Superior temporal gyrus (tissue), 1 donor: ENCODE measurements around the gene WDR26.
"Not testable (repeated sequence)": the region's sequence is repeated elsewhere in the genome, so short reads cannot be mapped to it uniquely, and the experiment has no call there.

Source experiments
- DNase-seq: peaks from one replicate; pipeline ENCODE4 v3.0.0-alpha.2; 2016; ENCODE audit errors: extremely low spot score

Gene WDR26

GRCh38 chr1:224434691-224435317 lies at the start of gene WDR26:
Gene WDR26 (minus strand): TSS chr1:224434797.
- peak; percentile 91 for DNase-seq

- DNase-seq = not testable (repeated sequence)
Observed at GRCh38 chr1:224483206-224483605, 48.6 kb upstream of the WDR26 start.

- no peak for DNase-seq
Observed at GRCh38 chr1:224482619-224483018, 48.0 kb upstream of the WDR26 start.

- DNase-seq = no peak
Observed at GRCh38 chr1:224481601-224482000, 47.0 kb upstream of the WDR26 start.

- not testable (repeated sequence) for DNase-seq
Observed at GRCh38 chr1:224480888-224481459, 46.4 kb upstream of the WDR26 start.

GRCh38 chr1:224480200-224480599 lies 45.6 kb upstream of the WDR26 start:
- DNase-seq = not testable (repeated sequence)

GRCh38 chr1:224472806-224473205 lies 38.2 kb upstream of the WDR26 start:
- DNase-seq = no peak

- no peak for DNase-seq
Observed at GRCh38 chr1:224466154-224466553, 31.6 kb upstream of the WDR26 start.

- DNase-seq = no peak
Observed at GRCh38 chr1:224459966-224460365, 25.4 kb upstream of the WDR26 start.

- peak; percentile 66 for DNase-seq
Observed at GRCh38 chr1:224458996-224459395, 24.4 kb upstream of the WDR26 start.

GRCh38 chr1:224458296-224458695 lies 23.7 kb upstream of the WDR26 start:
- DNase-seq = no peak

GRCh38 chr1:224457782-224458144 lies 23.2 kb upstream of the WDR26 start:
- DNase-seq = no peak

GRCh38 chr1:224456637-224456953 lies 22.0 kb upstream of the WDR26 start:
- DNase-seq = no peak

- DNase-seq = no peak
Observed at GRCh38 chr1:224454402-224455055, 19.9 kb upstream of the WDR26 start.

GRCh38 chr1:224450561-224451350 lies 16.2 kb upstream of the WDR26 start:
- no peak for DNase-seq

- DNase-seq = no peak
Observed at GRCh38 chr1:224450159-224450558, 15.6 kb upstream of the WDR26 start.

- DNase-seq = no peak
Observed at GRCh38 chr1:224448453-224449017, 13.9 kb upstream of the WDR26 start.

- DNase-seq = no peak
Observed at GRCh38 chr1:224447971-224448370, 13.4 kb upstream of the WDR26 start.

GRCh38 chr1:224447251-224447650 lies 12.7 kb upstream of the WDR26 start:
- no peak for DNase-seq

GRCh38 chr1:224438989-224439388 lies 4.4 kb upstream of the WDR26 start:
- DNase-seq = no peak

- DNase-seq = no peak
Observed at GRCh38 chr1:224435999-224436398, 1.4 kb upstream of the WDR26 start.

GRCh38 chr1:224435318-224435763 lies 744 bp upstream of the WDR26 start:
- peak; percentile 44 for DNase-seq
